HG03045 (cell line): ENCODE results near the gene DNAJB5.

Source experiments
- ATAC-seq: cut with Tn5 transposase; IDR thresholded peaks from one replicate; pipeline ENCODE4 v1.9.1; 2021; ENCODE audit warnings: mild to moderate bottlenecking, moderate library complexity; ENCODE audit not compliant: unreplicated experiment

The DNAJB5 gene

GRCh38 chr9:35044071-35044470, 54.5 kb downstream of the DNAJB5 start:
- no peak for ATAC-seq
